Retina (tissue), 1 donor: ENCODE measurements around the gene DUSP22.
"Not testable (repeated sequence)": the region's sequence is repeated elsewhere in the genome, so short reads cannot be mapped to it uniquely, and the experiment has no call there.

Source experiments
- DNase-seq: peaks from one replicate; pipeline ENCODE4 v3.0.0-alpha.2; 2016

Gene DUSP22

GRCh38 chr6:280775-281468 is 11.4 kb upstream of the DUSP22 start:
- DNase-seq = no peak

- no peak for DNase-seq
Measured at GRCh38 chr6:281469-282103, 10.7 kb upstream of the DUSP22 start.

- no peak for DNase-seq
Measured at GRCh38 chr6:282177-282866, 10.0 kb upstream of the DUSP22 start.

GRCh38 chr6:282867-283416 is 9.3 kb upstream of the DUSP22 start:
- peak; percentile 14 for DNase-seq

- DNase-seq = no peak
Measured at GRCh38 chr6:284486-284885, 7.8 kb upstream of the DUSP22 start.

GRCh38 chr6:285030-285771 is 7.1 kb upstream of the DUSP22 start:
- DNase-seq = no peak

- DNase-seq = not testable (repeated sequence)
Measured at GRCh38 chr6:285902-286301, 6.4 kb upstream of the DUSP22 start.

GRCh38 chr6:286681-287488 is 5.4 kb upstream of the DUSP22 start:
- no peak for DNase-seq

- DNase-seq = no peak
Measured at GRCh38 chr6:287489-287860, 4.8 kb upstream of the DUSP22 start.

- DNase-seq = no peak
Measured at GRCh38 chr6:288866-289265, 3.4 kb upstream of the DUSP22 start.

- DNase-seq = no peak
Measured at GRCh38 chr6:290111-290922, 2.0 kb upstream of the DUSP22 start.

GRCh38 chr6:291204-291696 is 1.0 kb upstream of the DUSP22 start:
- DNase-seq = no peak

GRCh38 chr6:292506-293192 is 362 bp downstream of the DUSP22 start:
- peak; percentile 72 for DNase-seq

- peak; percentile 67 for DNase-seq
Measured at GRCh38 chr6:293193-294174, 1.2 kb downstream of the DUSP22 start.

GRCh38 chr6:294656-295565 is 2.6 kb downstream of the DUSP22 start:
- no peak for DNase-seq

- no peak for DNase-seq
Measured at GRCh38 chr6:296151-297122, 4.2 kb downstream of the DUSP22 start.
